Testis (tissue), 3 donors: ENCODE measurements around the gene FARS2. TPM values are rescaled to one million over a fixed set of nuclear protein-coding genes. Genes with fewer than 3 reads are reported as not detected.

Source experiments
- DNase-seq: peaks from one replicate; pipeline ENCODE4 v3.0.0-alpha.2; 2019
- H3K27ac ChIP-seq, 2 donors: fragments of 200-600 bp; sonication (generic); one replicate each; pipeline ENCODE4 v1.5.1; 2019
- H3K27me3 ChIP-seq: fragments of 200-600 bp; sonication (generic); one replicate; pipeline ENCODE4 v1.5.1; 2019
- H3K36me3 ChIP-seq: fragments of 200-600 bp; sonication (generic); one replicate; pipeline ENCODE4 v1.5.1; 2017; ENCODE audit warnings: low read depth; ENCODE audit errors: missing control alignments
- H3K4me1 ChIP-seq: fragments of 200-600 bp; sonication (generic); one replicate; pipeline ENCODE4 v1.5.1; 2019
- H3K4me3 ChIP-seq, 2 donors: fragments of 200-600 bp; sonication (generic); one replicate each; pipeline ENCODE4 v1.5.1; 2017 to 2019
- H3K9me3 ChIP-seq: fragments of 200-600 bp; sonication (generic); one replicate; pipeline ENCODE4 v1.5.1; 2017
- POLR2A ChIP-seq: fragments of 450-650 bp; IDR thresholded peaks from one replicate; pipeline ENCODE4 v1.6.1; 2017; ENCODE audit warnings: antibody characterized with exemption, mild to moderate bottlenecking, moderate library complexity
- WGBS, 2 donors: methylation state at CpG; one replicate each; pipeline ENCODE4 v1.1.5; 2018; 5-methylcytosine and 5-hydroxymethylcytosine counted together
- intact Hi-C: fragments of 100-400 bp; cut with DNase I; formaldehyde crosslinking; loops from one replicate; pipeline ENCODE4 v1.15.1; 2023; ENCODE audit warnings: low total_unique reads
- polyA plus RNA-seq: library from polyadenylated mRNA; stranded (reverse); fragments of 350-450 nt; fragmentation: Illumina TruSeq; extraction: RNeasy Lipid Tissue Mini Kit (QIAGEN cat#74804); gene quantifications from one replicate; pipeline ENCODE4 v1.2.3, GENCODE V29; 2014; ENCODE audit warnings: low read depth, low replicate concordance; ENCODE audit not compliant: insufficient read depth
- total RNA-seq, 2 donors: library from RNA; depleted of rRNA; stranded (reverse); fragments of >200 nt; gene quantifications; one replicate each; pipeline ENCODE4 v1.2.3, GENCODE V29; 2016
- TF ChIP-seq, protein P1 (sequence below), 3 experiments: fragments of 450-650 bp in 2 of 3; fragments of 200-600 bp in 1 of 3; sonication (generic) in 1 of 3; IDR thresholded peaks; one replicate each; pipeline ENCODE4 v1.5.1; 2016 to 2019; ENCODE audit warnings: antibody characterized with exemption in 3 of 3, mild to moderate bottlenecking in 2 of 3, moderate library complexity in 1 of 3

Gene FARS2
- total and polyA plus RNA-seq, 3 donors from 2014 or later: 15.4 to 26.8 (median 22.1) TPM

GRCh38 chr6:5337573-5337972 lies 76.3 kb downstream of the FARS2 start:
- no peak for DNase-seq
- TF ChIP-seq, protein P1, sequence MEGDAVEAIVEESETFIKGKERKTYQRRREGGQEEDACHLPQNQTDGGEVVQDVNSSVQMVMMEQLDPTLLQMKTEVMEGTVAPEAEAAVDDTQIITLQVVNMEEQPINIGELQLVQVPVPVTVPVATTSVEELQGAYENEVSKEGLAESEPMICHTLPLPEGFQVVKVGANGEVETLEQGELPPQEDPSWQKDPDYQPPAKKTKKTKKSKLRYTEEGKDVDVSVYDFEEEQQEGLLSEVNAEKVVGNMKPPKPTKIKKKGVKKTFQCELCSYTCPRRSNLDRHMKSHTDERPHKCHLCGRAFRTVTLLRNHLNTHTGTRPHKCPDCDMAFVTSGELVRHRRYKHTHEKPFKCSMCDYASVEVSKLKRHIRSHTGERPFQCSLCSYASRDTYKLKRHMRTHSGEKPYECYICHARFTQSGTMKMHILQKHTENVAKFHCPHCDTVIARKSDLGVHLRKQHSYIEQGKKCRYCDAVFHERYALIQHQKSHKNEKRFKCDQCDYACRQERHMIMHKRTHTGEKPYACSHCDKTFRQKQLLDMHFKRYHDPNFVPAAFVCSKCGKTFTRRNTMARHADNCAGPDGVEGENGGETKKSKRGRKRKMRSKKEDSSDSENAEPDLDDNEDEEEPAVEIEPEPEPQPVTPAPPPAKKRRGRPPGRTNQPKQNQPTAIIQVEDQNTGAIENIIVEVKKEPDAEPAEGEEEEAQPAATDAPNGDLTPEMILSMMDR (IDR thresholded peaks at IDR 0.05): no peak
- no peak for TF ChIP-seq POLR2A
- Histone ChIP-seq H3K36me3 (no peaks in the 10 kb centered on the region), H3K9me3 (no peaks in the 10 kb centered on the region), H3K27ac (no peak overlapping the region), H3K4me1 (no peaks in the 10 kb centered on the region), H3K27me3 (no peaks in the 10 kb centered on the region), H3K4me3 (no peak overlapping the region)
- intact Hi-C loops: no loop called here
- 86 to 94% methylated on average over 2 of the region's 2 CpGs for WGBS, 2 donors

DNA sequence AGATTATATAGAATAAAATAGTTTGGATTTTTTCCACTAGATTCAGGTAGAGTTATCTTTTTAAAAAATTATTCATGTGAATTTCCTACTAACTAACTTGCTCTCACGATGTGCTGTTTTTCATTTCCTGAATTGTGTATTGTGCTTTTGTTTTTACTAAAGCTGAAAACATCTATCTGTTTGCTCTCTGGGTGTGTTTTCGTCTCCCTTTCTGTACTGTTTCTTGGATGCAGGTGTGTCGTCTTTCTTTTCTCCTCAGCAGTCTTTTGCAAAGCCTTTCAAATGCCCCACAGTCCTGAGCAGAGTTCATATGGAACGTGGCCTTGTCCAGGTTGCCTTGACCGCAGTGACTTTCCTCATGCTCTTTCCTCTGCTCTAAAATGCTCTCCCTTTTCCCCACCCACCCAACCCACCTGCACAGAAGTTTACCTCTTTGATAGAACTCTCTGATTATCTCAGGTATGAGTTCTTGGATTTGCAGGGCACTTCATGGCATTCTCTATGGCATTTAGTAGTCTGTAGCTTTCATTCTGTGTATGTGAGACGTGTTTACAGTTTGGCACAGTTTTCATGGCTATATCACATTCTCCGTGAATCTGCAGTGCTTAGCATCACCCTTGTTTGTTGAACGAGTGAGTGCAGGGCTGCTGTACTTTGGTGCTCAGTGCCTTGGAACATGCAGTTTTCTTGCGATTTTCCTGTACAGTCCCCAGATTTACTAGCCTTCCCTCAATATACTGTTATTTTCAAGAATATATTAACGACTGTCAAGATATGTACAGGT lies 77.1 kb downstream of the FARS2 start:
- no peaks in the 10 kb centered on the region for H3K9me3 ChIP-seq
- 81 to 83% methylated on average over 10 of the region's 10 CpGs for WGBS, 2 donors
- no peak for DNase-seq

DNA sequence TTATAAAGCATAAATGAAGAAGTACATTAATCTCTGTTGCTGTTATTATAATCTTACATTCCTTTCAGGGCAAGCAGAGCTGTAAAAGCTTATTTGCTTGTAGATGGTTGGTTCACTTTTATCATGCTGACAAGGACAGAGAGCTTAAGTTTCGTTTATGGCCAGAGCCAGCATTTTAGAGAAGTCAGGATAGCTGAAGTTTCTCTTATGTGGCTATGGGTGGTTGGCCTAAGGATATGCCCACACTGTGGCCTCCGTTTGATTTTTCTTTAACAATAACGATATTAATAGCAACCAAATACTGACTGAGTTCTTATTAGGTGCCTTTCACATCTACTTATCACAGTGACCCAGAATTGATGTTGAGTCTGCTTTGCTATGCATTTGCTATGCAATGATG lies 78.5 kb downstream of the FARS2 start:
- no peak for TF ChIP-seq POLR2A
- TF ChIP-seq, protein P1 (IDR thresholded peaks at IDR 0.05): no peak
- WGBS, 2 donors: 63 to 77% methylated on average over 3 of the region's 3 CpGs
- intact Hi-C loops: no loop called here

More for the DNA sequence above, 77.1 kb downstream of the FARS2 start:
- Histone ChIP-seq H3K27ac (no peak overlapping the region), H3K4me3 (no peak overlapping the region), H3K4me1 (no peaks in the 10 kb centered on the region), H3K27me3 (no peaks in the 10 kb centered on the region), H3K36me3 (no peaks in the 10 kb centered on the region)
- intact Hi-C loops: no loop called here
- TF ChIP-seq, protein P1 (IDR thresholded peaks at IDR 0.05): no peak
- no peak for TF ChIP-seq POLR2A

GRCh38 chr6:5341845-5342244 lies 80.5 kb downstream of the FARS2 start:
- no peaks in the 10 kb centered on the region for H3K36me3 ChIP-seq
- intact Hi-C loops: no loop called here
- H3K27me3 ChIP-seq: no peaks in the 10 kb centered on the region
- no peak for DNase-seq
- TF ChIP-seq, protein P1 (IDR thresholded peaks at IDR 0.05): no peak
- no peak for TF ChIP-seq POLR2A
- H3K4me1 ChIP-seq: no peaks in the 10 kb centered on the region
- H3K4me3 ChIP-seq: no peak overlapping the region
- no peak overlapping the region for H3K27ac ChIP-seq
- no peaks in the 10 kb centered on the region for H3K9me3 ChIP-seq

More for the DNA sequence above, 78.5 kb downstream of the FARS2 start:
- Histone ChIP-seq H3K27me3 (no peaks in the 10 kb centered on the region), H3K36me3 (no peaks in the 10 kb centered on the region), H3K27ac (no peak overlapping the region), H3K9me3 (no peaks in the 10 kb centered on the region), H3K4me1 (no peaks in the 10 kb centered on the region), H3K4me3 (no peak overlapping the region)
- DNase-seq: no peak

GRCh38 chr6:5343998-5344397 lies 82.7 kb downstream of the FARS2 start:
- no peak overlapping the region for H3K4me3 ChIP-seq
- WGBS, 2 donors: 78 to 81% methylated on average over 10 to 11 of the region's 11 CpGs
- H3K27me3 ChIP-seq: no peaks in the 10 kb centered on the region
- intact Hi-C loops: no loop called here
- no peaks in the 10 kb centered on the region for H3K9me3 ChIP-seq
- no peaks in the 10 kb centered on the region for H3K36me3 ChIP-seq
- DNase-seq: no peak
- no peaks in the 10 kb centered on the region for H3K4me1 ChIP-seq
- TF ChIP-seq POLR2A: no peak
- no peak overlapping the region for H3K27ac ChIP-seq
